CD4-positive, alpha-beta T cell treated with Interleukin-2 at 100 ng/mL for 4 hours (primary cell): ENCODE measurements around the gene GHR.

ENCODE experiments used
- DNase-seq: peaks from one replicate; pipeline ENCODE4 v3.0.0-alpha.2; 2020; ENCODE audit warnings: low spot score

Gene GHR

GRCh38 chr5:42516282-42517042 is 93.2 kb downstream of the GHR start:
- DNase-seq: no peak

GRCh38 chr5:42517164-42517563 is 93.9 kb downstream of the GHR start:
- no peak for DNase-seq

- DNase-seq: no peak
These were observed 95.5 kb downstream of the GHR start for GRCh38 chr5:42518595-42519221.

- DNase-seq: no peak
These were observed 97.0 kb downstream of the GHR start for GRCh38 chr5:42520203-42520602.

- DNase-seq: no peak
These were observed 97.7 kb downstream of the GHR start for GRCh38 chr5:42520957-42521356.

GRCh38 chr5:42521406-42521805 is 98.2 kb downstream of the GHR start:
- DNase-seq: no peak

GRCh38 chr5:42522783-42523182 is 99.5 kb downstream of the GHR start:
- no peak for DNase-seq

- DNase-seq: no peak
These were observed 102.9 kb downstream of the GHR start for GRCh38 chr5:42526179-42526578.

GRCh38 chr5:42531611-42532010 is 108.4 kb downstream of the GHR start:
- DNase-seq: no peak

- DNase-seq: no peak
These were observed 118.9 kb downstream of the GHR start for GRCh38 chr5:42542106-42542505.

GRCh38 chr5:42543774-42544173 is 120.5 kb downstream of the GHR start:
- no peak for DNase-seq

- no peak for DNase-seq
These were observed 121.8 kb downstream of the GHR start for GRCh38 chr5:42545038-42545437.

GRCh38 chr5:42547141-42547540 is 123.9 kb downstream of the GHR start:
- DNase-seq: no peak

- DNase-seq: no peak
These were observed 124.7 kb downstream of the GHR start for GRCh38 chr5:42547894-42548293.

- no peak for DNase-seq
These were observed 129.4 kb downstream of the GHR start for GRCh38 chr5:42552597-42552996.

- DNase-seq: no peak
These were observed 130.2 kb downstream of the GHR start for GRCh38 chr5:42553461-42553860.

GRCh38 chr5:42555010-42555409 is 131.8 kb downstream of the GHR start:
- DNase-seq: no peak

- DNase-seq: no peak
These were observed 132.6 kb downstream of the GHR start for GRCh38 chr5:42555797-42556196.

- no peak for DNase-seq
These were observed 134.4 kb downstream of the GHR start for GRCh38 chr5:42557689-42558088.

GRCh38 chr5:42561656-42562055 is 138.4 kb downstream of the GHR start:
- no peak for DNase-seq

- no peak for DNase-seq
These were observed 141.6 kb downstream of the GHR start for GRCh38 chr5:42564689-42565356.

GRCh38 chr5:42566652-42567295 is 143.5 kb downstream of the GHR start:
- no peak for DNase-seq

GRCh38 chr5:42569325-42569724 is 146.1 kb downstream of the GHR start:
- no peak for DNase-seq
